ENCODE data around the gene CPS1.

DNA sequence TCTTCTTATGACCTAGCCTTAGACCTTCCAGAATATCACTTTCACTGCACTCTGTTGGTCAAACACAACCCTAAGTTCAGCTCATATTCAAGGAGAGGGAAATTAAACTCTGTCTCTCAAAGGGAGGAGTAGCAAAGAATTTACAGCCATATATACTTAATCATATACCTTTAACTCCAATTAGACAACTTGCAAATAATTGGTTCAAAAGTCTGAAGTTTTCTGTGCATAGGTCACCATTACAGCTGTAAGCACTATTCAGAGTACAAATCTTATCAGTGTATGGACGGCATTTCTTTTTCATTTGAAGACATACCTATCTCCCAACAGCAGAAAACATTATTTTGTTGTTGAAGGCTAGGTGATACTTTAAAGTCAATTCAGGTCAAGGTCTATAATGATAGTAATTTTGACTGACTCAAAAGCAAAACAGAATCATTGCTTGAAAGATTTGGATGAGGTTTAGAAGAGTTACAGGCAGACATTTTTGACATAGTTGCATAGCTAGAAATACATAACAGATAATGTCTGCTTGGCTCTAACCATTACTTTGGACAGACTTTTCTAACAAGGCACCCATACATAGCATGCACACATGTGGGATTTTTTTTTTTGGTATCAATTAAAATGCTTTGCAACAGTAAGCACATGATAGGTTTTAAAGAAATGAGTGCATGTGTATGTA is 131.5 kb downstream of the CPS1 start:
- TF ChIP-seq, protein P1, sequence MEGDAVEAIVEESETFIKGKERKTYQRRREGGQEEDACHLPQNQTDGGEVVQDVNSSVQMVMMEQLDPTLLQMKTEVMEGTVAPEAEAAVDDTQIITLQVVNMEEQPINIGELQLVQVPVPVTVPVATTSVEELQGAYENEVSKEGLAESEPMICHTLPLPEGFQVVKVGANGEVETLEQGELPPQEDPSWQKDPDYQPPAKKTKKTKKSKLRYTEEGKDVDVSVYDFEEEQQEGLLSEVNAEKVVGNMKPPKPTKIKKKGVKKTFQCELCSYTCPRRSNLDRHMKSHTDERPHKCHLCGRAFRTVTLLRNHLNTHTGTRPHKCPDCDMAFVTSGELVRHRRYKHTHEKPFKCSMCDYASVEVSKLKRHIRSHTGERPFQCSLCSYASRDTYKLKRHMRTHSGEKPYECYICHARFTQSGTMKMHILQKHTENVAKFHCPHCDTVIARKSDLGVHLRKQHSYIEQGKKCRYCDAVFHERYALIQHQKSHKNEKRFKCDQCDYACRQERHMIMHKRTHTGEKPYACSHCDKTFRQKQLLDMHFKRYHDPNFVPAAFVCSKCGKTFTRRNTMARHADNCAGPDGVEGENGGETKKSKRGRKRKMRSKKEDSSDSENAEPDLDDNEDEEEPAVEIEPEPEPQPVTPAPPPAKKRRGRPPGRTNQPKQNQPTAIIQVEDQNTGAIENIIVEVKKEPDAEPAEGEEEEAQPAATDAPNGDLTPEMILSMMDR (IDR thresholded peaks at IDR 0.05) = no peak
- no peak for TF ChIP-seq POLR2A (IDR thresholded peaks at IDR 0.05)
